Mesothelial cell of epicardium (in vitro differentiated cells): ENCODE results near the gene PRKRIP1. TPM values are rescaled to one million over a fixed set of nuclear protein-coding genes. Genes with fewer than 3 reads are reported as not detected.

Experiments
- DNase-seq, 2 experiments: peaks; one replicate each; pipeline ENCODE4 v3.0.0; 2021; ENCODE audit warnings: low spot score in 2 of 2; ENCODE audit not compliant: unreplicated experiment in 2 of 2
- H3K27ac Mint-ChIP-seq: 2 replicates; pipeline ENCODE4 v1.8.0; 2021; ENCODE audit warnings: mixed read lengths
- H3K27me3 Mint-ChIP-seq: 2 replicates; pipeline ENCODE4 v1.8.0; 2021; ENCODE audit warnings: low read depth, mixed read lengths
- H3K36me3 Mint-ChIP-seq: 2 replicates; pipeline ENCODE4 v1.8.0; 2021; ENCODE audit warnings: mixed read lengths
- H3K4me1 Mint-ChIP-seq: 2 replicates; pipeline ENCODE4 v1.8.0; 2021; ENCODE audit warnings: mixed read lengths
- H3K4me3 Mint-ChIP-seq: 2 replicates; pipeline ENCODE4 v1.8.0; 2021; ENCODE audit warnings: mild to moderate bottlenecking, moderate library complexity, mixed read lengths
- H3K9me3 Mint-ChIP-seq: 2 replicates; pipeline ENCODE4 v1.8.0; 2021; ENCODE audit warnings: mixed read lengths
- CTCF ChIP-seq: fragments of 200-600 bp; sonication (generic); IDR thresholded peaks from one replicate; pipeline ENCODE4 v1.5.0; 2021; ENCODE audit warnings: antibody characterized with exemption; ENCODE audit not compliant: unreplicated experiment
- total RNA-seq: library from RNA; stranded (reverse); gene quantifications from 3 replicates; pipeline ENCODE4 v1.2.1, GENCODE V29; 2021

Gene PRKRIP1
- total RNA-seq, 1 donor from 2014 or later, result 50.3 TPM

GRCh38 chr7:102392330-102392729, 3.8 kb upstream of the PRKRIP1 start:
- no peak overlapping the region for H3K27ac Mint-ChIP-seq
- H3K9me3 Mint-ChIP-seq, result no peaks in the 10 kb centered on the region
- no peak for TF ChIP-seq CTCF
- no peaks in the 10 kb centered on the region for H3K27me3 Mint-ChIP-seq
- H3K4me3 Mint-ChIP-seq, result no peak overlapping the region
- H3K4me1 Mint-ChIP-seq, result peaks cover 7% of the 10 kb centered on the region
- peaks cover 9% of the 10 kb centered on the region for H3K36me3 Mint-ChIP-seq
- no peak for DNase-seq

- no peak for DNase-seq
- no peak for TF ChIP-seq CTCF
- H3K27me3 Mint-ChIP-seq, result no peaks in the 10 kb centered on the region
- peaks cover 13% of the 10 kb centered on the region for H3K4me1 Mint-ChIP-seq
- H3K36me3 Mint-ChIP-seq, result peaks cover 9% of the 10 kb centered on the region
- H3K4me3 Mint-ChIP-seq, result no peak overlapping the region
- peak overlapping the region; percentile 50 for H3K27ac Mint-ChIP-seq
- H3K9me3 Mint-ChIP-seq, result no peaks in the 10 kb centered on the region
Observed at GRCh38 chr7:102393467-102393866, 2.7 kb upstream of the PRKRIP1 start.

GRCh38 chr7:102395592-102395872, 631 bp upstream of the PRKRIP1 start:
- no peak for DNase-seq
- no peak for TF ChIP-seq CTCF
- no peaks in the 10 kb centered on the region for H3K27me3 Mint-ChIP-seq
- peak overlapping the region; percentile 99 for H3K27ac Mint-ChIP-seq
- peaks cover 13% of the 10 kb centered on the region for H3K4me1 Mint-ChIP-seq
- H3K9me3 Mint-ChIP-seq, result no peaks in the 10 kb centered on the region
- peaks cover 12% of the 10 kb centered on the region for H3K36me3 Mint-ChIP-seq
- peak overlapping the region; percentile 96 for H3K4me3 Mint-ChIP-seq

- no peak for TF ChIP-seq CTCF
- peaks cover 13% of the 10 kb centered on the region for H3K4me1 Mint-ChIP-seq
- H3K9me3 Mint-ChIP-seq, result no peaks in the 10 kb centered on the region
- H3K27me3 Mint-ChIP-seq, result no peaks in the 10 kb centered on the region
- H3K27ac Mint-ChIP-seq, result peak overlapping the region; percentile 99
- no peak for DNase-seq
- H3K4me3 Mint-ChIP-seq, result peak overlapping the region; percentile 96
- peaks cover 16% of the 10 kb centered on the region for H3K36me3 Mint-ChIP-seq
Observed at GRCh38 chr7:102396710-102397019, 502 bp downstream of the PRKRIP1 start.

GRCh38 chr7:102398543-102398942, 2.4 kb downstream of the PRKRIP1 start:
- Mint-ChIP-seq H3K9me3 (no peaks in the 10 kb centered on the region), H3K27ac (no peak overlapping the region), H3K4me1 (peaks cover 11% of the 10 kb centered on the region), H3K36me3 (peaks cover 17% of the 10 kb centered on the region), H3K4me3 (no peak overlapping the region), H3K27me3 (no peaks in the 10 kb centered on the region)
- no peak for TF ChIP-seq CTCF
- DNase-seq, result no peak

GRCh38 chr7:102400360-102400759, 4.2 kb downstream of the PRKRIP1 start:
- no peaks in the 10 kb centered on the region for H3K9me3 Mint-ChIP-seq
- H3K36me3 Mint-ChIP-seq, result peaks cover 24% of the 10 kb centered on the region
- H3K27ac Mint-ChIP-seq, result no peak overlapping the region
- H3K4me1 Mint-ChIP-seq, result peaks cover 11% of the 10 kb centered on the region
- no peak overlapping the region for H3K4me3 Mint-ChIP-seq
- no peaks in the 10 kb centered on the region for H3K27me3 Mint-ChIP-seq
- DNase-seq, result no peak
- TF ChIP-seq CTCF, result no peak
